ENCODE measurements around the gene HMGN3.

The HMGN3 gene

GRCh38 chr6:79184641-79185040 is 49.8 kb downstream of the HMGN3 start:
- no peaks in the 10 kb centered on the region for H3K36me3 ChIP-seq (ENCODE audit: low read length)
- no peak overlapping the region for H2AFZ ChIP-seq (ENCODE audit: low read depth, low read length, severe bottlenecking)
- no peaks in the 10 kb centered on the region for H3F3A ChIP-seq (ENCODE audit: insufficient read depth)
- H3K9me3 ChIP-seq (ENCODE audit: insufficient read depth, low read length), result no peaks in the 10 kb centered on the region
- H3K9me2 ChIP-seq (replicated peaks; ENCODE audit: insufficient read depth, low read length), result no peaks in the 10 kb centered on the region
- H3K79me2 ChIP-seq (ENCODE audit: insufficient read depth, low read length), result no peaks in the 10 kb centered on the region
- no peak overlapping the region for H3K9ac ChIP-seq (ENCODE audit: low read length)
- H3K4me3 ChIP-seq (ENCODE audit: insufficient read depth, low read length, poor library complexity, severe bottlenecking), result no peak overlapping the region
- H3K4me2 ChIP-seq (ENCODE audit: low read depth, low read length, poor library complexity, severe bottlenecking), result no peak overlapping the region
- H4K20me1 ChIP-seq (ENCODE audit: low read depth, low read length), result no peaks in the 10 kb centered on the region
- TF ChIP-seq CTCF (IDR thresholded peaks at IDR 0.05; ENCODE audit: insufficient read depth, low read length, poor library complexity, severe bottlenecking), result no peak
- TF ChIP-seq EZH2phosphoT487 (conservative IDR thresholded peaks at IDR 0.05; ENCODE audit: low read length), result no peak
- no peaks in the 10 kb centered on the region for H3K27me3 ChIP-seq (ENCODE audit: low read length)
- H3K27ac ChIP-seq (ENCODE audit: low read depth, low read length), result no peak overlapping the region

- Histone ChIP-seq H3K4me3 (ENCODE audit: insufficient read depth, low read length, poor library complexity, severe bottlenecking) (no peak overlapping the region), H3K27ac (ENCODE audit: low read depth, low read length) (no peak overlapping the region), H4K20me1 (ENCODE audit: low read depth, low read length) (no peaks in the 10 kb centered on the region), H3K4me2 (ENCODE audit: low read depth, low read length, poor library complexity, severe bottlenecking) (no peak overlapping the region), H3K27me3 (ENCODE audit: low read length) (no peaks in the 10 kb centered on the region), H3F3A (ENCODE audit: insufficient read depth) (no peaks in the 10 kb centered on the region), H3K9me3 (ENCODE audit: insufficient read depth, low read length) (no peaks in the 10 kb centered on the region), H3K36me3 (ENCODE audit: low read length) (no peaks in the 10 kb centered on the region), H3K9me2 (replicated peaks; ENCODE audit: insufficient read depth, low read length) (no peaks in the 10 kb centered on the region), H2AFZ (ENCODE audit: low read depth, low read length, severe bottlenecking) (no peak overlapping the region), H3K79me2 (ENCODE audit: insufficient read depth, low read length) (no peaks in the 10 kb centered on the region), H3K9ac (ENCODE audit: low read length) (no peak overlapping the region)
- no peak for TF ChIP-seq CTCF (IDR thresholded peaks at IDR 0.05; ENCODE audit: insufficient read depth, low read length, poor library complexity, severe bottlenecking)
- no peak for TF ChIP-seq EZH2phosphoT487 (conservative IDR thresholded peaks at IDR 0.05; ENCODE audit: low read length)
Measured at GRCh38 chr6:79184086-79184485, 50.4 kb downstream of the HMGN3 start.

- Histone ChIP-seq H3K27me3 (ENCODE audit: low read length) (no peaks in the 10 kb centered on the region), H3K36me3 (ENCODE audit: low read length) (no peaks in the 10 kb centered on the region)
Measured at GRCh38 chr6:79180052-79180451, 54.4 kb downstream of the HMGN3 start.

More at GRCh38 chr6:79180052-79180451, 54.4 kb downstream of the HMGN3 start:
- no peak for TF ChIP-seq CTCF (IDR thresholded peaks at IDR 0.05; ENCODE audit: insufficient read depth, low read length, poor library complexity, severe bottlenecking)
- no peaks in the 10 kb centered on the region for H3K9me3 ChIP-seq (ENCODE audit: insufficient read depth, low read length)
- no peaks in the 10 kb centered on the region for H3K9me2 ChIP-seq (replicated peaks; ENCODE audit: insufficient read depth, low read length)
- H3K4me2 ChIP-seq (ENCODE audit: low read depth, low read length, poor library complexity, severe bottlenecking), result no peak overlapping the region
- H3K27ac ChIP-seq (ENCODE audit: low read depth, low read length), result no peak overlapping the region
- no peaks in the 10 kb centered on the region for H3F3A ChIP-seq (ENCODE audit: insufficient read depth)
- no peaks in the 10 kb centered on the region for H4K20me1 ChIP-seq (ENCODE audit: low read depth, low read length)
- H3K79me2 ChIP-seq (ENCODE audit: insufficient read depth, low read length), result no peaks in the 10 kb centered on the region
- no peak overlapping the region for H2AFZ ChIP-seq (ENCODE audit: low read depth, low read length, severe bottlenecking)
- no peak overlapping the region for H3K9ac ChIP-seq (ENCODE audit: low read length)
- no peak overlapping the region for H3K4me3 ChIP-seq (ENCODE audit: insufficient read depth, low read length, poor library complexity, severe bottlenecking)
